ENCODE measurements around the gene LAIR2. TPM values are rescaled to one million over a fixed set of nuclear protein-coding genes. Genes with fewer than 3 reads are reported as not detected.

Gene LAIR2
- total and polyA plus RNA-seq, 2 of the 13 experiments (the other 11 are each of a cell fraction or from before 2014, with no cell fraction given) = 1.3 to 1.9 TPM

DNA sequence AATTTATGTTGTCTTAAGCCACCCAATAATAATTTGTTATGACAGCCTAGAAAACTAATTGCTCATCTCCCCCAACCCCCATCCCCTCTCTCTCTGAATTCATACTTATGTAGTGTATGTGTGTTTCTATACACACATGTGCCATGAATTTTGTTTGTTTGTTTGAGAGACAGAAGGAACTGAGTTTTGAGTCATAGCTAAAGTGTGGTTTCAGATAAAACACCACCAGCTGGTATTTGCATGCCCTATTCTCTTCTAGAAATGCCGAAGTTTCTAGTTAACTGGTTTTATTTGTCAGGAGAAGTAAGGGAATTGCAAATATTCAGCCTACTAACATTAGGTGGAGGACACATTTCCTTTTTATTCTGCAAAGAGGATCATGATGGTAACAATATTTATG is 53.6 kb downstream of the LAIR2 start (continued):
- TF ChIP-seq, protein P1, sequence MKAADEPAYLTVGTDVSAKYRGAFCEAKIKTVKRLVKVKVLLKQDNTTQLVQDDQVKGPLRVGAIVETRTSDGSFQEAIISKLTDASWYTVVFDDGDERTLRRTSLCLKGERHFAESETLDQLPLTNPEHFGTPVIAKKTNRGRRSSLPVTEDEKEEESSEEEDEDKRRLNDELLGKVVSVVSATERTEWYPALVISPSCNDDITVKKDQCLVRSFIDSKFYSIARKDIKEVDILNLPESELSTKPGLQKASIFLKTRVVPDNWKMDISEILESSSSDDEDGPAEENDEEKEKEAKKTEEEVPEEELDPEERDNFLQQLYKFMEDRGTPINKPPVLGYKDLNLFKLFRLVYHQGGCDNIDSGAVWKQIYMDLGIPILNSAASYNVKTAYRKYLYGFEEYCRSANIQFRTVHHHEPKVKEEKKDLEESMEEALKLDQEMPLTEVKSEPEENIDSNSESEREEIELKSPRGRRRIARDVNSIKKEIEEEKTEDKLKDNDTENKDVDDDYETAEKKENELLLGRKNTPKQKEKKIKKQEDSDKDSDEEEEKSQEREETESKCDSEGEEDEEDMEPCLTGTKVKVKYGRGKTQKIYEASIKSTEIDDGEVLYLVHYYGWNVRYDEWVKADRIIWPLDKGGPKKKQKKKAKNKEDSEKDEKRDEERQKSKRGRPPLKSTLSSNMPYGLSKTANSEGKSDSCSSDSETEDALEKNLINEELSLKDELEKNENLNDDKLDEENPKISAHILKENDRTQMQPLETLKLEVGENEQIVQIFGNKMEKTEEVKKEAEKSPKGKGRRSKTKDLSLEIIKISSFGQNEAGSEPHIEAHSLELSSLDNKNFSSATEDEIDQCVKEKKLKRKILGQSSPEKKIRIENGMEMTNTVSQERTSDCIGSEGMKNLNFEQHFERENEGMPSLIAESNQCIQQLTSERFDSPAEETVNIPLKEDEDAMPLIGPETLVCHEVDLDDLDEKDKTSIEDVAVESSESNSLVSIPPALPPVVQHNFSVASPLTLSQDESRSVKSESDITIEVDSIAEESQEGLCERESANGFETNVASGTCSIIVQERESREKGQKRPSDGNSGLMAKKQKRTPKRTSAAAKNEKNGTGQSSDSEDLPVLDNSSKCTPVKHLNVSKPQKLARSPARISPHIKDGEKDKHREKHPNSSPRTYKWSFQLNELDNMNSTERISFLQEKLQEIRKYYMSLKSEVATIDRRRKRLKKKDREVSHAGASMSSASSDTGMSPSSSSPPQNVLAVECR (CRISPR knock-in tag; IDR thresholded peaks at IDR 0.05; ENCODE audit: borderline replicate concordance) = no peak
- TF ChIP-seq ZNF235 (CRISPR knock-in tag; IDR thresholded peaks at IDR 0.05; ENCODE audit: borderline replicate concordance) (no peak), PHF20 (CRISPR knock-in tag; IDR thresholded peaks at IDR 0.05) (no peak), ZNF124 (CRISPR knock-in tag; IDR thresholded peaks at IDR 0.05) (no peak), SIN3B (IDR thresholded peaks at IDR 0.05; ENCODE audit: low read length) (no peak), SIX1 (CRISPR knock-in tag; IDR thresholded peaks at IDR 0.05; ENCODE audit: borderline replicate concordance) (no peak)

DNA sequence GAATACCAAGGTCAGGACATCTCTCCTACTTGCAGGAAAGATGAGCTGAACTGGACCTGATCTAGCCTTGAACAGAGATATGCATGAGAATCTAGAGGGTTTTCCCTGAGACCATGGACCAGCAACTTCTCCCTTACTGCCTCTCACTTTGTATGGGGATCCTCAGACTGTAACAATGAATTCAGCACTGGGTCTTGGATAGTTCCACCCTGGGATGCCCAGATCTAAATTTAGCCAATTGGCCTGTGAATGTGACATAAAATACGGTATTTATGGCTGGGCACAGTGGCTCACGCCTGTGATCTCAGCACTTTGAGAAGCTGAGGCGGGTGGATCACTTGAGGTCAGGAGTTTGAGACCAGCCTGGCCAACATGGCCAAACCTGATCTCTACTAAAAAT is 55.7 kb downstream of the LAIR2 start:
- Histone ChIP-seq H3K4me2 (ENCODE audit: low read depth, low read length) (no peak overlapping the region), H3K9ac (ENCODE audit: insufficient read depth, low read depth, low read length) (no peak overlapping the region), H4K20me1 (ENCODE audit: insufficient read depth, low read length) (no peaks in the 10 kb centered on the region), H3K4me3 (replicated peaks in 1 of 3; ENCODE audit: insufficient read depth in 1 of 3, low read depth in 2 of 3, low read length in 3 of 3) (no peak overlapping the region), H2AFZ (ENCODE audit: low read length) (no peak overlapping the region), H3K27me3 (ENCODE audit: control insufficient read depth in 1 of 2, insufficient read depth in 2 of 2, low read length in 2 of 2) (no peaks in the 10 kb centered on the region; a peak in 1 of 5 replicates), H3K4me1 (ENCODE audit: insufficient read depth, low read length) (no peaks in the 10 kb centered on the region), H3K79me2 (ENCODE audit: insufficient read depth, low read length) (no peaks in the 10 kb centered on the region), H3K36me3 (replicated peaks in 1 of 2; ENCODE audit: control insufficient read depth in 1 of 2, insufficient read depth in 2 of 2, low read length in 2 of 2) (no peaks in the 10 kb centered on the region), H3K27ac (ENCODE audit: extremely low read length, insufficient read depth, low read length) (no peak overlapping the region), H3K9me3 (ENCODE audit: low read length) (no peaks in the 10 kb centered on the region)
- DNase-seq (ENCODE audit: low spot score) = no peak
- ChIA-PET POLR2A (no interaction called here), CTCF (ENCODE audit: low intra/inter-chr PET ratio, low total read pairs) (no interaction called here)
- intact Hi-C loops (cut with micrococcal nuclease; ENCODE audit: unreplicated experiment) = no loop called here
- 13% methylated on average over 3 of the region's 3 CpGs for WGBS (ENCODE audit: low lambda C conversion rate)
- FAIRE-seq = no peak
- no peak for ATAC-seq
- in situ Hi-C loops (cut with HindIII; ENCODE audit: extremely low pct_ligation_motif_present, low pct_unique_long_range_greater_than_20kb) = no loop called here
- BruUV-seq (replicated peaks) = no TSS peak
- no peak for TF ChIP-seq ZNF619 (CRISPR knock-in tag; IDR thresholded peaks at IDR 0.05)
- TF ChIP-seq, protein P2, sequence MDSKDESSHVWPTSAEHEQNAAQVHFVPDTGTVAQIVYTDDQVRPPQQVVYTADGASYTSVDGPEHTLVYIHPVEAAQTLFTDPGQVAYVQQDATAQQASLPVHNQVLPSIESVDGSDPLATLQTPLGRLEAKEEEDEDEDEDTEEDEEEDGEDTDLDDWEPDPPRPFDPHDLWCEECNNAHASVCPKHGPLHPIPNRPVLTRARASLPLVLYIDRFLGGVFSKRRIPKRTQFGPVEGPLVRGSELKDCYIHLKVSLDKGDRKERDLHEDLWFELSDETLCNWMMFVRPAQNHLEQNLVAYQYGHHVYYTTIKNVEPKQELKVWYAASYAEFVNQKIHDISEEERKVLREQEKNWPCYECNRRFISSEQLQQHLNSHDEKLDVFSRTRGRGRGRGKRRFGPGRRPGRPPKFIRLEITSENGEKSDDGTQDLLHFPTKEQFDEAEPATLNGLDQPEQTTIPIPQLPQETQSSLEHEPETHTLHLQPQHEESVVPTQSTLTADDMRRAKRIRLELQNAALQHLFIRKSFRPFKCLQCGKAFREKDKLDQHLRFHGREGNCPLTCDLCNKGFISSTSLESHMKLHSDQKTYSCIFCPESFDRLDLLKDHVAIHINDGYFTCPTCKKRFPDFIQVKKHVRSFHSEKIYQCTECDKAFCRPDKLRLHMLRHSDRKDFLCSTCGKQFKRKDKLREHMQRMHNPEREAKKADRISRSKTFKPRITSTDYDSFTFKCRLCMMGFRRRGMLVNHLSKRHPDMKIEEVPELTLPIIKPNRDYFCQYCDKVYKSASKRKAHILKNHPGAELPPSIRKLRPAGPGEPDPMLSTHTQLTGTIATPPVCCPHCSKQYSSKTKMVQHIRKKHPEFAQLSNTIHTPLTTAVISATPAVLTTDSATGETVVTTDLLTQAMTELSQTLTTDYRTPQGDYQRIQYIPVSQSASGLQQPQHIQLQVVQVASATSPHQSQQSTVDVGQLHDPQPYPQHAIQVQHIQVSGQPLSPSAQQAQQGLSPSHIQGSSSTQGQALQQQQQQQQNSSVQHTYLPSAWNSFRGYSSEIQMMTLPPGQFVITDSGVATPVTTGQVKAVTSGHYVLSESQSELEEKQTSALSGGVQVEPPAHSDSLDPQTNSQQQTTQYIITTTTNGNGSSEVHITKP (CRISPR knock-in tag; IDR thresholded peaks at IDR 0.05; ENCODE audit: low read depth) = no peak
- TF ChIP-seq, protein P3, sequence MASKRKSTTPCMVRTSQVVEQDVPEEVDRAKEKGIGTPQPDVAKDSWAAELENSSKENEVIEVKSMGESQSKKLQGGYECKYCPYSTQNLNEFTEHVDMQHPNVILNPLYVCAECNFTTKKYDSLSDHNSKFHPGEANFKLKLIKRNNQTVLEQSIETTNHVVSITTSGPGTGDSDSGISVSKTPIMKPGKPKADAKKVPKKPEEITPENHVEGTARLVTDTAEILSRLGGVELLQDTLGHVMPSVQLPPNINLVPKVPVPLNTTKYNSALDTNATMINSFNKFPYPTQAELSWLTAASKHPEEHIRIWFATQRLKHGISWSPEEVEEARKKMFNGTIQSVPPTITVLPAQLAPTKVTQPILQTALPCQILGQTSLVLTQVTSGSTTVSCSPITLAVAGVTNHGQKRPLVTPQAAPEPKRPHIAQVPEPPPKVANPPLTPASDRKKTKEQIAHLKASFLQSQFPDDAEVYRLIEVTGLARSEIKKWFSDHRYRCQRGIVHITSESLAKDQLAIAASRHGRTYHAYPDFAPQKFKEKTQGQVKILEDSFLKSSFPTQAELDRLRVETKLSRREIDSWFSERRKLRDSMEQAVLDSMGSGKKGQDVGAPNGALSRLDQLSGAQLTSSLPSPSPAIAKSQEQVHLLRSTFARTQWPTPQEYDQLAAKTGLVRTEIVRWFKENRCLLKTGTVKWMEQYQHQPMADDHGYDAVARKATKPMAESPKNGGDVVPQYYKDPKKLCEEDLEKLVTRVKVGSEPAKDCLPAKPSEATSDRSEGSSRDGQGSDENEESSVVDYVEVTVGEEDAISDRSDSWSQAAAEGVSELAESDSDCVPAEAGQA (IDR thresholded peaks at IDR 0.05; ENCODE audit: low read depth) = no peak
- TF ChIP-seq, protein P3 (CRISPR knock-in tag; IDR thresholded peaks at IDR 0.05; ENCODE audit: borderline replicate concordance) = no peak
